Stimulated activated CD8-positive, alpha-beta memory T cell treated with anti-CD3 and anti-CD28 coated beads, Interleukin-7, amount 100 ng/mL, for 4 hours (primary cell): ENCODE measurements around the gene TMEM60.
"Not testable (repeated sequence)": the region's sequence is repeated elsewhere in the genome, so short reads cannot be mapped to it uniquely, and the experiment has no call there.

ENCODE experiments used
- DNase-seq, 2 donors: peaks; one replicate each; pipeline ENCODE4 v3.0.0-alpha.2; 2020; ENCODE audit warnings: low read depth in 2 of 2

Gene TMEM60

DNA sequence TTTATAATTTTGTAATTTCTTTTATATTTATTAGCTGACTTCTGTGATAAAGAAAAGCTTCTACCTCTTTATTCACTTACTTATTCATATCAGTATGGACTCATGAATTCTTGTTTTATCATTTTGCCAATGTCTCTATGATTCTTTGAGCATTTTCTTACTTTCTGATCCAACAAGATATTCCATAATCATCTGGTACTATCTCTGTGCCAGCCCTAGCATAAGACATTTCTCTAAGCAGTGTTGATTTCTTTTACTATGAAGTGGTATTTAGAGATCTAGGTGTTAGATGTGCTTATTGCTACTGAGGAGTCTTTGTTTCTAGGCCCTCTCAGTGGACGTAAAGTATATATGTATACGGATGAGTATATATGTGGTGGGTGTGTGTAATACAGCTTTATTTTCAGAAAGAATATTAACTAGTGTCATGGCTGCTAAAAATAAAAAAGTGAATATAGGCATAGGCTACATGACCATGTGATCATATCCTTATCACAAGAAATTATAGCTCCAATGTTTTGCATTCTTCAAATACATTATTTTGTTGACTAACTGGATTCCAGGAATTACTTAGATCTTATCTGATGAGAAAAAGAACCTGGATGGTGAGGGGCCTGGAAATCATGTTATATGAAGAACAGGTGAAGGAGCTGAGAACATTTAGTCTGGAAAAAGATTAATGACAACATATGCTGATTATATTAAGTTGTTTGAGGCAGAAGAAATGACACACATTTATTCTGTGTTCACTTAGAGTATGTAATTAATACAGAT lies 13.5 kb upstream of the TMEM60 start:
- no peak for DNase-seq

DNA sequence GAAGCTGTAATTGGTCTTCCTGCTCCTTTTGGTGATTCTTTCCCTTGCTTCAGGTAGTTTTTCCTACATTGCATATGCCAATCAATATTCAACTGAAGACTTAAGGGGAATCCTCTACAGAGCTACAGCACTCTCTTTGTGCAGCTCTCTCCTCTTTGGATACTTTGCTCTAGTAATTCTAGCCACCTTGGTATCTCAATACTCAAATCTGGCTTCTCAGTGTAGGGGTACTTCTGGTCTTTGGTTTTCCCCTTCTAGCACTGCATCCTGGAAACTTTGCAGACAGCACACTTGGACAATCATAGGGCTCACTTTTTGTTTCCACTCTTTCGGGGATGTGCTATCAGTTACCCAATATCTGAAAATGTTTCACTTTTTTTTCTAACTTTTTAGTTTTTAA lies 10.3 kb upstream of the TMEM60 start:
- no peak for DNase-seq

DNA sequence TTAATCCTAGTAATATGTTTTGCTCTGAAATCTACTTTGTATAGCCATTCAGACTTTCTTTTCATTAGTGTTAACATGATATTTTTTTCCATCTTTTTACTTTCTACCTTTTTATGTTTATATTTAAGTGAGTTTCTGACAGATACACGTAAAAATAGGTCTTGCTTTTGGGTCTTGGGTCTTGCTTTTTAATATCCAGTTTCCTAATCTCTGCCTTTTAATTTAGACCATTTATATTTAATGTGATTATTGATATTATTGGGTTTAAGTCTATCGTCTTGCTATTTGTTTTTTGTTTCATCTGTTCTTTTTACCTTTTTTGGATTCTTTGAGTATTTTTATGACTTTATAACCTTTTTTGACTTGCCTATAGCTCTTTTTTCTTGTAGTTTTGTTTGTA lies 8.2 kb upstream of the TMEM60 start:
- no peak for DNase-seq

DNA sequence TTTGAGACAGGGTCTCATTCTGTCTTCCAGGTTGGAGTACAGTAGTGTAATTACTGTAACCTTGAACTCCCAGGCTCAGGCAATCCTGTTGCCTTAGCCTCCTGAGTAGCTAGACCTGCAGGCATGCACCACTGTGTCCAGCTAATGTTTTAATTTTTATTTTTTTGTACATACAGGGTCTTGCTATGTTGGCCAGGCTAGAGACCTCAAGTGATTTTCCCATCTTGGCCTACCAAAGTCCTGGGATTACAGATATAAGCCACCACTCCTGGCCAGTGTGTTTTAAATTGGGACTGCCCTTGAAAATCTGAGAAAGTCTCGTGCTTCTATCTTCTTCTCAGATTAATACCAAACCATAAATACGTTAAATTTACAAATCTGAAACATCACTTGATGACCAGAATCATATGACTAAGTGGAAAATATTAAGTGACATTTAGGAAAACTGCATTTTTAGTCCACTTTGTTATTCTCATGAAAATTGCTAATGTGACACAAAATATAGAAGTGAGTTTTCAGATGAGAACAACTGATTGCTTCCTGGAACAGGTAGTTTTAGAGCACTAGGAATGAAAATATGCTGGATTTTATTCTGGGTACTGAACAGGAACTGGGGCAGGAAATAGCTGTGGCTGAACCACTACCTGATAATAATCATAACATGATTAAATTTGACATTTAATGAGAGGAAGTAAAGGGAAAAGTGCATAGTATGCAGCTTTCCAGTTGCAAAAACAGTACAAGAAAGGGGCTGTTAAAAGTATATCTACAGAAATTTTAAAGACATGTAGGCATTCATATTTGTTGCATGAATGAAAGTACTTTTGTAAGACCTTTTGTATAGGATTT lies 4.5 kb upstream of the TMEM60 start:
- DNase-seq, result no peak

DNA sequence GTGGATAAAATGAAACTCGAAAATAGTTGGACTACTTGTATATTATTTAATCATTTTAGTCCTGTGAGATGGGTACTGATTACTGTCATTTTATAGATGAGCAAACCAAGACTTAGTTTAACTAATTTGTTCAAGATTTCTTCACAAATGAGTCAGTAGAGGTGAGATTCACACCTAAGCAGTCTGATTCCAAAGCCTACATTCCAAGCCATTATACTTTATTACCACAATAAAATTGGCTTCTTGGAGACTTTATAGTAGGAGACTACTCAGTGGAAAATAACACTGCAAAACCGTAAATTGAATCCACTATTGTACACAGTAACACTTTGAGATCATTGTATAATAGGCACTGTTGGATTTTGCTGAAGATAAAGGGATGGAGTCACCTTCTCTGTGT lies 2.5 kb upstream of the TMEM60 start:
- DNase-seq, result no peak

DNA sequence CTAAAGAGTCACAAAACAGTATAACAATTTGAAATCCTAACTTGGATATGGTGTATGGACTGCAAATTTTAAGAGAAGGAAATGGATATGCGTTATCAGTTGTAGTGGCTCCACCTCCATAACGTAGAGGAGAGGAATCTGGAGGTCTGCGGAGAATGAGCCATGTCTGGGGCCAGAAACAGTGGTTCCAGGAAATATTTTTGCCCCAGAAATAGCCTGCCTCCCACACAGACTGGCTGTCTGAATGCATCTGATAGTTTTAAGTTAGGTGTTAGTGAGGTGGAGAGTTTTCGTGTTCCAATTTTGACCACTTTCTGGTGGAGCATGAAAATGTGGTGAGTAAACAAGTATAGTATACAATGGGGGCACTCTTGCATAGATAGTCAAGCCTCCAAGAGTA lies 1.9 kb upstream of the TMEM60 start:
- no peak for DNase-seq

DNA sequence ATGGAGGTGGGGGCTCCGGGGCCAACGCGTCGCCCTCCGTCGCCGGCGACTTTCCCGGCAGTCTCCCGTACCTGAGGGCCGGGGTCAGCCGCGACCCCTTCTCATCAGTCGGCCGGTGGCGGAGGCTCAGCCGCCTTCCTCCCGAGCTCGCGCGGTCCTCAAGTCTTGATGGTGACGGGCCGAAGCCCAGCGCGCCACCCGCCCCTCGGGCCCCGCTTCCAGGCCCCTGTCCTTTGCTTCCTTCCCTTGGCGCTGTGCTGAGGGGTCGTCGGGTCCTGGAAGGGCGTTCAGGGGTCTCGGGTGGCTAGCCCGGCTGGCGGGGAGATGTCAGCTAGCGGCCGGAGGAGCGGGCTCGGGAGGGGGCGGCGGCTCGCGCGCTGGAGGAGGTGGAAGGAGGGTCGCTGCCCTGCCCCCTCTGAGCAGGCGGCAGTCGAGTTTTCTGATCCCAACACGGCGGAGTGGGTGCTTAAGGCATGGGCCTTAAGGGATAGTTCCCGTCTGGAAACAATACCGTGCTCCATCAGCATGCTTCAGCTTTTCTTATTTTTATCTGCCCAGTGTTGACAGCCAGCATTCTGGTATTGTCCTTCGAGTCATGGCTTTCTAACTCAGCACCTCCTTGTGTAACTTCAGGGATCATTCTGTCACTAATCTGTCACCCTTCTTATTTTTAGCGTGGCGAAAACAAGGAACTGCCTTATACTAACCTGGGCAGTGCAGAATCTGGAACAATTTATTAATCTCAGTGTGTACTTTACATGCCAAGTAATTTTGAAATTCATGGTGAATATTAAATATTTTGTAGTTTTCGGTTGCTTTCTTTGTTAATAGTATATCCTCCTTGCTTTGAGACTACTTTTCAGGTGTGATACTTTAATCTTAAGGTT lies 1.1 kb upstream of the TMEM60 start:
- DNase-seq, result peak in 1 of 2 donors; percentile 7

DNA sequence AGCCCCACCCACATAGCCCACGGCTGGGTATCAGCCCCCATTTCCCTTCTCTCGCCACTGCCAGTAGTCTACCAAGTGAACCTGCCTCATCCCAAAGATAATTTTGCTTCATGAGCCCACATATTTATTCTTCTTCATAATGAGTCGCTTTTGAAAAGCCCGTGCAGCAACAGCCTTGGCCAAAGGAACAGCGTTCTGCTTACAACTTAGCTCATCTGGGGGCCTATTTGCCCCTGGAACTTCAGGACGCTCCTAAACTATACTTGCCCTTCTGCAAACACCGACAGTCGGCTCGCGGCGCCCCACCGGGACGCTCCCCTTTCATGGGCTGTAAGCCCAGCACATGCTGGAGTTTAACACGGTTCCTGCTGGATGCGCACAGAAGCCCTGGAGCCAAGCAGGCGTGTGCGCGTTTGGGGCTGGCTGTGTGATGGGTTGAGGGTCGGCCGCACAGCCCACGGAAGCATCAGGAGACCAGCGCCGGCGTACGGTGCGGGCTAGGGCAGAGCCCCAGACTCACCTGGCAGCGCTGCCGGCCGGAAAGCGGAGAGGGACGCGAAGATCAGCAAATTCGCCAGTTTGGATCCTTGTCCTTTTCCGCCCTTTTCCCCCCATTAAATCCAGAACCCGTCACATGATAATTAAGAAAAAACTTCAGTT lies 370 bp downstream of the TMEM60 start:
- no peak for DNase-seq

DNA sequence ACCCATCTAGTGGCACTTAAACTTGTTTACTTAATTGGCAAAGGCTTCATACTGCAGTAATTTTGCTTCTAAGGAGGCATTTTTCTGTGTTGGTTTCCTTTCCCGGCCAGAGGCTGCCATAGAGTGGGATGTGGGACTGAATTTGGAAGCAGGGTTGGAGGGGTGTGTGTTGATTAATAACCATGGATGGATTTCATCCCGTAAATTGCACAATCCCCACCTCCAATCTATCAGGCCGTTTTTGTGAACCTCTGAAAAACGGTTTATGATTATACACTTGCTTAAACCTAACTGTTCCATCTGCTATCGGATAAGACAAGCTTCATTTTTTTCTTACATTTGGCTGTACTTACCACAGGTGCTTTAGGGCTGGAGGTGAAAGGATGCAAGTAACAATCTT lies 1.3 kb downstream of the TMEM60 start:
- no peak for DNase-seq

DNA sequence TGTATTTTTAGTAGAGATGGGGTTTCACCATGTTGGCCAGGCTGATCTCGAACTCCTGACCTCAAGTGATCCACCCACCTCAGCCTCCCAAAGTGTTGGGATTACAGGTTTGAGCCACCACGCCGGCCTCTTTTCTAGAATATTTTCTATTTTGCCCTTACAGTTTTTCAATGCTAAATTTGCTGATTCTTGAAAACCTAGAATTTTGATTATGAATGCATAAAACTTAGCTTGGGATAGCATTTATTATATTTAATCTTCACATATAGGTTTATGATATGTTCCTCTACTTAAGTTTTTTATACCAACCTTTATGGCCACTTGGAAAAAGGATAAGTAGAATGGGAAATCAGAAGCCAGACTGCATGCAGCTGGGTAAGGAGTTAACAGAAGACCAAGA lies 2.1 kb downstream of the TMEM60 start:
- no peak for DNase-seq

DNA sequence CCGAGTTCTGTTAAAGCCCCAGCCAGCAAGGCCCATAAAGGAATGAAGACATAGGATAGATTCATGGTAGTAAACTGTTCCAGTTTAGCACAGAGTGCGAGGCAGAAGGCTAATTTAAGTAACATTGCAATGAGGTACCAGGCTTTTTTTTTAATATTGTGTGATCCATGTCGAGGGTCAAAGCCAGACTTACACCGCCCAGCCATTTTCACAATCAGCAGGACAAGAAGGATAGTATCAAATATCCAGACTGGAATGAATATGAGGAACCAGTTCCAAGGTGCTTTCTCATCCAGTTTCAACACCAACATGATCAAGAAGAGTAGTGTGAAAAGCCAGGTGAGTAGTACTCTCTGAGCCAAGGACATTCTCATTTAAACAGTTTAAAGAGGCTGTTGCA lies 4.2 kb downstream of the TMEM60 start:
- DNase-seq, result no peak

DNA sequence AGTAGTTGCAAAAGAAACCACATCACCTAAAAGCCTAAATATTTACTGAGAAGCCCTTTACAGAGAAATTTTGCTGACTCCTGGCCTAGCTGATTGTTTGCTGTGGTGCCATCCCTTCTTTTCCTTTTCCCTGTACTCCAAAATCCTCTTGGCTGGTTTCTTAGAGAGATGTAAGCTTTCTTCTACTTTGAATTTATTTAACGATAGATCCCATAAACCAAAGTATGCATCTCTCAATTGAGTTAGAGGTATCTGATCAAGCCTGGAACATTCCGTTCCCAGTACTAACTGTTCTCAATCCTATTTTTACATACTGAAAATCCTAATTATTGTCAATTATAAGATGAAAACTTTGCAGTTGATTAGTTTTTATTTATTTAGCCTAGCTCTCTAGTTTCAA lies 6.3 kb downstream of the TMEM60 start:
- DNase-seq, result no peak

DNA sequence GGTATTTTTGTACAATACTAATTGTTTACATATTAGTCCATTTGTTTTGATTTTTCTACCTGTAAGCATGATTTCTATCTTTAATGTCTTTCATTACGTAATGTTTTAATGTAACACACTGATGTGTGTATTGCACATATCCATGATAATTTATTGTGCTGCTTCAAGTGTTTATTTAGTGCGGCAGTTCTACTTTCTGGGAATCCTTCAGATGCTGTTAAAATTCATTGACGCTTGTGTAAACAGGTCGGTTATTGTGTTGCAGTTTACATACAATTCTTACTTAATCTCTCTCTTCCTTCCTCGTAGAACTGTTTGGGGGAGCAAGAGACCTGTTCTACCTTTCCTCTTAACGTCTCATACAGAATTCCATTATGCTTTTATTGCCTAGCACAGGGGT lies 6.9 kb downstream of the TMEM60 start:
- DNase-seq, result no peak

DNA sequence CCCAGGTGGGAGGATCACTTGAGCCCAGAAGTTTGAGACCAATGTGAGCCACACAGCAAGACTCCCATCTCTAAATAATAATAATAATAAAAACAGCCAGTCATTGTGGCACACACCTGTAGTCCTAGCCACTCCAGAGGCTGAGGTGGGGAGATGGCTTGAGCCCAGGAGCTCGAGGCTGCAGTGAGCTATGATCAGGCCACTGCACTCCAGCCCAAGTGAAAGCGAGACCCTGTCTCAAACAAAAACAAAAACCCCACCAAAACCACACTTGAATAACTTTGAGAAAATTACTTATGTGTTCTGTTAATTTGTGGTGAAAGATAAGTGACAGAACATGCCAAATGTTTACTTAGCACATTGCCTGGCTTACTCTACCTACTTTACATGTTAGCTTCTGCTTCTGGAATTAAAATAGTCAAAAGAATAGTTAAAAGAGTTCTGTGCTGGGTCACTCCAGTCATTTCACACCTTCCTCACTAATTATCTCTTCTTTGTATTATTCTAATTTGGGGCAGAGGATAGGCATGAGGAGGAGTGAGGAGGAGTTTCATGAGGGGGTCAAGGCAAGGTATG lies 9.8 kb downstream of the TMEM60 start:
- no peak for DNase-seq

DNA sequence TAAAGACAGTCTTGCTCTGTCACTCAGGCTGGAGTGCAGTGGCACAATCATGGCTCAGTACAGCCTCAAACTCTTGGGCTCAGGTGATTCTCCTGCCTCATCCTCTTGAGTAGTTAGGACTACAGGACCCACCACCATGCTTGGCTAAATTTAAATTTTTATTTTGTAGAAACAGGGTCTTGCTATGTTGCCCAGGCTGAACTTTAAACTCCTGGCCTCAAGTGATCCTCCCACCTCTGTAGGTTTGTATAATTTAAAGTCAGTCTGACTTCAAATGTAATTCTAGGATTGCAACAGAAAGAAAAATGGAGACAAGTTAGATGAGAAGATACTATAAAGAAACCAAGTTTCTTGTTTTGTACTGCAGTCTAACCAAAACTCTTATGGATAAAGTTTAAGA lies 11.5 kb downstream of the TMEM60 start:
- no peak for DNase-seq

DNA sequence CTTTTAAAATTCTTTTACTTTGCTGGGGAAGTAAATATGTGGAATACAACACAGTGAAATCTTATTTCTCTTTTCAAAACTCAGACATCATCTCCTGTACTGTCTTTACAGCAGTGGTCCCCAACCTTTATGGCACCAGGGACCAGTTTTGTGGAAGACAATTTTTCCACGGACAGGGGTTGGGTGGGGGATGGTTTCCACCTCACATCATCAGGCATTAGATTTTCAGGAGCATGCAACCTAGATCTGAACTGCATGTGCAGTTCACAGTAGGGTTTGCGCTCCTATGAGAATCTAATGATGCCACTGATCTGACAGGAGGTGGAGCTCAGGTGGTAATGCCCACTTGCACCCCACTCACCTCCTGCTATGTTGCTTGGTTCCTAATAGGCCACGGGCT lies 12.2 kb downstream of the TMEM60 start:
- no peak for DNase-seq

DNA sequence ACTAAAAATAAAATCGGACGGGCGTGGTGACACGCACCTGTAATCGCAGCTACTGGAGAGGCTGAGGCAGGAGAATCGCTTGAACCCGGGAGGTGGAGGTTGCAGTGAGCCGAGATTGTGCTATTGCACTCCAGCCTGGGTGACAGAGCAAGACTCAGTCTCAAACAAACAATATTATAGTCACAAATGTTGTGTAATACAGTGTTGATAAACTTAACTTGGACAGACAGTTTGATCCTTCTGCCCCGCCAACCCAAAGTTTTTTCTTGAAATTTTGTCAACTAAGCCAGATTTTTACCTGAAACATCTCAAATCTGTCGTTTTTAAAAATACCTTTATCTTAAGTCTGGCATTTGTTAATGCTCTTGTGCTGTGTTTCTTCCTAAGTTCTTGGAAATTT lies 13.8 kb downstream of the TMEM60 start:
- not testable (repeated sequence) for DNase-seq

DNA sequence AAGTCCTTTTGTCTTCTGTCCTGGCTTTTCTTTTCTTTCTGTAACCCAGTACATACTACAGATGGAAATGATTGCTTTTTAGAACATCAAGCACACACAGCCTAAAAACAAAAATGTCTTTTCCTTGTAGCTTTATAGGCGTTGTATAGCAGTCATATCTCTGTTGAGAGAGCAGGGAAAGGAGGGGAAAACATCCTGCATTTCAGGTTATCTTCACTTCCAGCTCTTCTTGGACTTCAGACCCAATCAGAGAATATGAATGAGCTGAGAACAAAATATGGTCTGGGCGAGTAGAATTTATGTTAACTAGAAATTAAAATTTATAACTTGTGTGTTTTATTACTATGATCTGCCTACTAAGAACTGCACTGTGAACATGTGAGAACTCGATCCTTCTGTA lies 14.7 kb downstream of the TMEM60 start:
- no peak for DNase-seq

DNA sequence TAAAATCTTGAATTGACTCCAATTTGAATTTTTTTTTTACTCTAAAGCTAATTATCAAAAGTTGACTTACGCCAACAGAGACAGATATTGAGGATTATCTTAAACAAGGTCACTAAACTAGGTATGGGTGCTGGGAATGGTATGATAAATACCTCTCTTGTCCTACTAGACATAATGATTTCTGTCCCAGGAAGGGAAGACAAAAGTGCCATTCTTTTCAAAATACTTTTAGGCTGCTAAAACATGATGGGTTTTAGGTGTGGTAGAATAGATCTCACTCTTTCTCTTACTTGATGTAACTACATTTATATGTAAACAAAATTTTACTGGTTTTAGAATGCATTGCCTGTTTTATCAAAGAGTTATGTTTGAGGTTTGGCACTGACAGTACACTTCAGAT lies 15.1 kb downstream of the TMEM60 start:
- no peak for DNase-seq

DNA sequence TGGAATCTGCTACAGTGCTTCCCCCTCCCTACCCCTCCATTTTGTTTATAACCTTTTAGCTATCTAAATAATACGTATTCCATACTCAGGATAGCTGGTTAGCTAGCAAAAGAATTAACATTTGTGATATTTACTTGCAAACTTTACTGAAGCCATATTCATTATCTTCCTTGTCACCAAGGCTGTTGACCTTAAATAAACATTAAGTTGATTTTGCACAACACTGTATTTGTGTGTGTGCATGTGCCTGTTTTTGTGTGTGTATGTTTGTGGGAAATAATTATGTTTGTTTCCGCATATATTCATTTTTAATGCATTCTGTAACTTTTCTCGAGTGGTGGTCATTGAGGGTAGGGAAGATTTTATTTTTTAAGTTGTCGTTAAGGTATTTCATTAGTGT lies 15.9 kb downstream of the TMEM60 start:
- DNase-seq, result no peak

DNA sequence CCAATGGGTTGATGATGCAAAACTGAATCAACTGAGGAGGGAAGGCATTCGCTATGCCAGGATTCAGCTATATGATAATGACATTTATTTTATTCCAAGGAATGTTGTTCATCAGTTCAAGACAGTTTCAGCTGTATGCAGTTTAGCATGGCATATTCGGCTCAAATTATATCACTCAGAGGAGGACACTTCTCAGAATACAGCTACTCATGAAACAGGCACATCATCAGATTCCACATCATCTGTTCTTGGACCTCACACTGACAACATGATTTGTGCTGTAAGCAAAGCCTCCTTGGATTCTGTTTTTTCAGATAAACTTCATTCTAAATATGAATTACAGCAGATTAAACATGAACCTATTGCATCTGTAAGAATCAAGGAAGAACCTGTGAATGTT lies 19.7 kb downstream of the TMEM60 start:
- no peak for DNase-seq
